Measurements from ENCODE around the gene ITGAD. TPM values are rescaled to one million over a fixed set of nuclear protein-coding genes. Genes with fewer than 3 reads are reported as not detected.

The ITGAD gene
- total and polyA plus RNA-seq, 2 of the 13 experiments (the other 11 are each of a cell fraction or from before 2014, with no cell fraction given): not detected

GRCh38 chr16:31473264-31473984 lies 80.3 kb downstream of the ITGAD start (continued):
- TF ChIP-seq ZBTB26 (CRISPR knock-in tag; IDR thresholded peaks at IDR 0.05; ENCODE audit: borderline replicate concordance): no peak
- TF ChIP-seq RFX1 (IDR thresholded peaks at IDR 0.05): no peak
- TF ChIP-seq ZNF7 (CRISPR knock-in tag; IDR thresholded peaks at IDR 0.05): no peak
- no peak for TF ChIP-seq ZNF354B (CRISPR knock-in tag; IDR thresholded peaks at IDR 0.05)
- TF ChIP-seq YY1 (IDR thresholded peaks at IDR 0.05; ENCODE audit: insufficient read depth, insufficient replicate concordance, low read depth, low read length): peak; percentile 2
- TF ChIP-seq SIX4 (CRISPR knock-in tag; IDR thresholded peaks at IDR 0.05): no peak
- TF ChIP-seq RARA (CRISPR knock-in tag; IDR thresholded peaks at IDR 0.05): peak; percentile 79
- no peak for TF ChIP-seq THRA (CRISPR knock-in tag; IDR thresholded peaks at IDR 0.05; ENCODE audit: borderline replicate concordance)
- TF ChIP-seq ZBTB20 (CRISPR knock-in tag; IDR thresholded peaks at IDR 0.05; ENCODE audit: borderline replicate concordance, low read depth): no peak
- TF ChIP-seq BORCS8-MEF2B (CRISPR knock-in tag; IDR thresholded peaks at IDR 0.05): no peak
- no peak for TF ChIP-seq ZSCAN30 (CRISPR knock-in tag; IDR thresholded peaks at IDR 0.05)
- no peak for TF ChIP-seq ZNF10 (CRISPR knock-in tag; IDR thresholded peaks at IDR 0.05; ENCODE audit: borderline replicate concordance, low read depth)
- no peak for TF ChIP-seq BATF2 (CRISPR knock-in tag; IDR thresholded peaks at IDR 0.05)
- TF ChIP-seq BCL6 (CRISPR knock-in tag; IDR thresholded peaks at IDR 0.05): peak; percentile 59
- no peak for TF ChIP-seq TFE3 (CRISPR knock-in tag; IDR thresholded peaks at IDR 0.05)
- TF ChIP-seq ZEB1 (IDR thresholded peaks at IDR 0.05; ENCODE audit: insufficient replicate concordance, low read depth): no peak
- TF ChIP-seq ZNF781 (CRISPR knock-in tag; IDR thresholded peaks at IDR 0.05; ENCODE audit: borderline replicate concordance, not compliant biosample characterization): no peak
- TF ChIP-seq GABPB1 (CRISPR knock-in tag; IDR thresholded peaks at IDR 0.05): no peak
- no peak for TF ChIP-seq ZNF326 (CRISPR knock-in tag; IDR thresholded peaks at IDR 0.05; ENCODE audit: borderline replicate concordance)
- TF ChIP-seq ZNF687 (CRISPR knock-in tag; IDR thresholded peaks at IDR 0.05): 0 out of 2 replicates have a peak, but pooled peaks have one; percentile 1
- TF ChIP-seq HNF4A (CRISPR knock-in tag; IDR thresholded peaks at IDR 0.05): peak; percentile 45; the same call in 1 of the 2 replicates

All from HepG2 (cell line).